ENCODE data around the gene ZNF165.
A peak's percentile ranks its signal among the peaks of the same experiment; 100 is the strongest.

ZNF165 gene

DNA sequence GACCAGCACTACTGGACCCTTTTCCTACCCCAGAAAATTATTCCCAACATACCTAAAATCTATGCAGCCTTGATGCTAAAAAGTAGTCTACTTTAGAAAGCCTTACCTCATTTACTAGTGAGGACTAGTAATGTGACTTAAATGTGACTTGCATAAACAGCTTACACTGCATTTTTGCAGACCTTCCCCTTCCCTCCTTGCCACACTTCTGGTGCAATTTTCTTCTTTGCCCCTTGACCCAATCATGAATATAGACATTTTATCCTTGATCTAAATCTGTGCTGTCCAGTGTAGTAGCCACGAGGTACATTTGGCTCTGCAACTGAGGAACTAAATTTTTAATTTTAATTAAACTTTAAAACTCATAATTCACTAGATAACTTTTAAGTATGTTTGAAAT, 54.3 kb downstream of the ZNF165 start:
- Histone ChIP-seq H3K4me1 (ENCODE audit: control insufficient read depth, low read length) (peaks cover 35% of the 10 kb centered on the region), H4K20me1 (ENCODE audit: control insufficient read depth, insufficient read depth, low read depth, low read length) (peaks cover 7% of the 10 kb centered on the region; the same call in 1 of the 2 replicates), H3K79me2 (ENCODE audit: control insufficient read depth, low read length) (peaks cover 79% of the 10 kb centered on the region), H3K4me3 (ENCODE audit: low read length) (no peak overlapping the region), H3K9me3 (ENCODE audit: control insufficient read depth, insufficient read depth, low read length) (no peaks in the 10 kb centered on the region), H3K27ac (ENCODE audit: low read depth, low read length) (no peak overlapping the region), H3K9me2 (replicated peaks; ENCODE audit: control insufficient read depth, low read length) (no peaks in the 10 kb centered on the region), H3K27me3 (ENCODE audit: control insufficient read depth, low read length) (no peaks in the 10 kb centered on the region), H3F3A (ENCODE audit: control insufficient read depth, insufficient read depth) (peaks cover 14% of the 10 kb centered on the region), H3K4me2 (ENCODE audit: low read length) (0 out of 2 replicates have a peak overlapping the region, but pooled peaks have one; percentile 30), H3K36me3 (ENCODE audit: control insufficient read depth, low read length) (peaks cover 59% of the 10 kb centered on the region)
- TF ChIP-seq, protein P1, sequence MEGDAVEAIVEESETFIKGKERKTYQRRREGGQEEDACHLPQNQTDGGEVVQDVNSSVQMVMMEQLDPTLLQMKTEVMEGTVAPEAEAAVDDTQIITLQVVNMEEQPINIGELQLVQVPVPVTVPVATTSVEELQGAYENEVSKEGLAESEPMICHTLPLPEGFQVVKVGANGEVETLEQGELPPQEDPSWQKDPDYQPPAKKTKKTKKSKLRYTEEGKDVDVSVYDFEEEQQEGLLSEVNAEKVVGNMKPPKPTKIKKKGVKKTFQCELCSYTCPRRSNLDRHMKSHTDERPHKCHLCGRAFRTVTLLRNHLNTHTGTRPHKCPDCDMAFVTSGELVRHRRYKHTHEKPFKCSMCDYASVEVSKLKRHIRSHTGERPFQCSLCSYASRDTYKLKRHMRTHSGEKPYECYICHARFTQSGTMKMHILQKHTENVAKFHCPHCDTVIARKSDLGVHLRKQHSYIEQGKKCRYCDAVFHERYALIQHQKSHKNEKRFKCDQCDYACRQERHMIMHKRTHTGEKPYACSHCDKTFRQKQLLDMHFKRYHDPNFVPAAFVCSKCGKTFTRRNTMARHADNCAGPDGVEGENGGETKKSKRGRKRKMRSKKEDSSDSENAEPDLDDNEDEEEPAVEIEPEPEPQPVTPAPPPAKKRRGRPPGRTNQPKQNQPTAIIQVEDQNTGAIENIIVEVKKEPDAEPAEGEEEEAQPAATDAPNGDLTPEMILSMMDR (IDR thresholded peaks at IDR 0.05; ENCODE audit: low read depth, low read length, poor library complexity, severe bottlenecking), result no peak
- no peak for TF ChIP-seq EZH2phosphoT487 (IDR thresholded peaks at IDR 0.05; ENCODE audit: borderline replicate concordance, low read length)

DNA sequence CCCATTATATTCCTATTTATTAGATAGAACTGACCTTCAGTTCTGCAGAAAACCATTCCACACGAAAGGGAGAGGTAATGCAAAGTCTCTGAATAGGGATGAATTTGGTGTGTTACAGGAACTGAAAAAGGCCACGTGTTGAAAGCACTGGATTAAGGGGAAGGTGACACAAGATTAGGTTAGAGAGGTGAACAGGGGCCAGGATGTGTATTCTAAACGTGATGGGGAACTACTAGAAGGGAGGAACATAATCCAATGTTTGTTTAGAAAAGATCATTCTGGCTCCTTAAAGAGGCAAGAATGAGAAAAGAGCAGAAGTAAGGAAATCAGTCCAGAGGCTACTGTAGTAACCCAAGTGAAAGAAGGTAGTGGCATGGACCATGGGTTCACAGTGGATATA, 55.0 kb downstream of the ZNF165 start:
- Histone ChIP-seq H3K9me3 (ENCODE audit: control insufficient read depth, insufficient read depth, low read length) (no peaks in the 10 kb centered on the region), H3K36me3 (ENCODE audit: control insufficient read depth, low read length) (peaks cover 53% of the 10 kb centered on the region), H3K9me2 (replicated peaks; ENCODE audit: control insufficient read depth, low read length) (no peaks in the 10 kb centered on the region), H4K20me1 (ENCODE audit: control insufficient read depth, insufficient read depth, low read depth, low read length) (peaks cover 7% of the 10 kb centered on the region; the same call in 1 of the 2 replicates), H3K4me3 (ENCODE audit: low read length) (peak overlapping the region; percentile 93), H3K4me1 (ENCODE audit: control insufficient read depth, low read length) (peaks cover 40% of the 10 kb centered on the region), H3K27ac (ENCODE audit: low read depth, low read length) (peak overlapping the region; percentile 82; the same call in 1 of the 2 replicates), H3K4me2 (ENCODE audit: low read length) (peak overlapping the region; percentile 79), H3K27me3 (ENCODE audit: control insufficient read depth, low read length) (no peaks in the 10 kb centered on the region), H3K79me2 (ENCODE audit: control insufficient read depth, low read length) (peaks cover 72% of the 10 kb centered on the region), H3F3A (ENCODE audit: control insufficient read depth, insufficient read depth) (peaks cover 15% of the 10 kb centered on the region)
- TF ChIP-seq EZH2phosphoT487 (IDR thresholded peaks at IDR 0.05; ENCODE audit: borderline replicate concordance, low read length), result no peak
- TF ChIP-seq, protein P1 (IDR thresholded peaks at IDR 0.05; ENCODE audit: low read depth, low read length, poor library complexity, severe bottlenecking), result no peak

DNA sequence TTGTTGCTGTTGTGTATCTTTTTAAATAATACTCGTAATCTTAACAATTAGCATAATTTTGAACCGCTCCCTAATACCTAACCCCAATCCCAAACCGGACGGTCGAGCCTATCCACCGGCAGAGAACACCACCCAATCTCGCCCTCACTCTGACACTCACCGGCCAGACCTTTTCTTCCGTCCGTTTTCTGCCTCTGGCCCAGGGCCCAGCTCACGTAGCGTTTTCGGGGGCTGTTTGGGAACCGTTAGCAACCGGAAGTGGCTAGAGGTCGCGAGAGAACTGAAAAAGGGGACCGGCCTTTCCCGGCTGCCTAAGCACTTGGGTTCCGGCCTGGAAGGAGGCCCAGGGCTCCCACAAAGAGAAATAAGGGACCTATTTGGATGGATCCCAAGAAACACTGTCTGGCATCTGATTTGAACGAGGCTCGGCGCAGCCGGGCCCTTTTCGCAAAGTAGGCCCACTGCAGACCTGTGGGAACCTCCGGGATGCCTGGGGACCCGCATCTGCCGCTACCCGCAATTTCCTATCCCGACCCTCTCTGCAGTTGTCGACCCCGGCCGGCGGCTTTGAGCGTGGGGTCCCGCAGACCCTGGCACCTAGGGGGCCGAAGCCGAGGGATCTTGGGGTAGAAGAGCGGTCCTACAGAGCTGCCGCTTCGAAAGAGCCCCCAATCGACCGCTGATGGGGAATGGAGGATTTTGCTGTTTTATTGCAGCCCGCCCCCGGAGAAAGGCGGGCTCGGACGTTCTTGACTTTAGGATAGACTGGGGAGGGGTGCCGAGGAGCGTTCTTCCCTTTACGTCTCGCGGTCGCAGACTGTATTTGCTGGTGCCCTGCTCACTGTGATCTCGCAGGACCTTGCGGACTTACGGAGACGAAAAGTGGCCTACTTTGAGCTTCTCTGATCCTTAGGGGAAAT, 56.5 kb downstream of the ZNF165 start:
- Histone ChIP-seq H3K4me1 (ENCODE audit: control insufficient read depth, low read length) (peaks cover 51% of the 10 kb centered on the region), H3K9me2 (replicated peaks; ENCODE audit: control insufficient read depth, low read length) (no peaks in the 10 kb centered on the region), H3K4me3 (ENCODE audit: low read length) (peak overlapping the region; percentile 93), H3K4me2 (ENCODE audit: low read length) (peak overlapping the region; percentile 79), H3K27me3 (ENCODE audit: control insufficient read depth, low read length) (no peaks in the 10 kb centered on the region), H3K9me3 (ENCODE audit: control insufficient read depth, insufficient read depth, low read length) (no peaks in the 10 kb centered on the region), H3F3A (ENCODE audit: control insufficient read depth, insufficient read depth) (peaks cover 15% of the 10 kb centered on the region), H3K79me2 (ENCODE audit: control insufficient read depth, low read length) (peaks cover 59% of the 10 kb centered on the region), H3K36me3 (ENCODE audit: control insufficient read depth, low read length) (peaks cover 40% of the 10 kb centered on the region), H4K20me1 (ENCODE audit: control insufficient read depth, insufficient read depth, low read depth, low read length) (peaks cover 7% of the 10 kb centered on the region; the same call in 1 of the 2 replicates), H3K27ac (ENCODE audit: low read depth, low read length) (peak overlapping the region; percentile 82)
- no peak for TF ChIP-seq EZH2phosphoT487 (IDR thresholded peaks at IDR 0.05; ENCODE audit: borderline replicate concordance, low read length)
- TF ChIP-seq, protein P1 (IDR thresholded peaks at IDR 0.05; ENCODE audit: low read depth, low read length, poor library complexity, severe bottlenecking), result no peak
